Astrocyte of the hippocampus (primary cell): ENCODE data around the gene YDJC.
"Not testable (repeated sequence)": the region's sequence is repeated elsewhere in the genome, so short reads cannot be mapped to it uniquely, and the experiment has no call there.

Experiments used
- DNase-seq: peaks from one replicate; pipeline ENCODE4 v3.0.0; 2011; ENCODE audit warnings: low read depth, low spot score

The YDJC gene

DNA sequence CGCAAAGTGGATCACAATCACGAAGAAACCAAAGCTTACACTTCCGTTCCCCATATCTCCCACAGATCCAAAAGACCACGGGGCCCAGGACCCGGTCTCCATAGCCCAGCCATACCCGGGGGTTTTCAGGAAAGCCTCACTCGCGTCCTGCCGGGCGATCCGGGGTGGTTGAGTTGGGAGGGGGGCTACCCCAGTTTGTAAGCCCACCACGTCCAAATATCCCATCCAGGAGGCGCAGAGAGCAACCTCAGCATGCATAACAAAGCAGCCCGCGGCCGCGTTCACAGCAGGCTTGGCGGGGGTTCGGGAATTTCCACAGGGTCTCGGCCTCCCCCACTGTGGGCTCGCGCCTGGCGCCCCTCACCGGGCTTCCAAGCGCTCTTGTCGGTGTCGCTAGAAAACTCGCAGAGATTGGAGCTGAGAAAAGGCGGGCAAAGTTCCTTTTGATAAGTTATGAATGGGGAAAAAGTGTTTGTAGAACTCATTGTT, 21.7 kb upstream of the YDJC start:
- no peak for DNase-seq

GRCh38 chr22:21650823-21651520, 21.1 kb upstream of the YDJC start:
- DNase-seq = no peak

DNA sequence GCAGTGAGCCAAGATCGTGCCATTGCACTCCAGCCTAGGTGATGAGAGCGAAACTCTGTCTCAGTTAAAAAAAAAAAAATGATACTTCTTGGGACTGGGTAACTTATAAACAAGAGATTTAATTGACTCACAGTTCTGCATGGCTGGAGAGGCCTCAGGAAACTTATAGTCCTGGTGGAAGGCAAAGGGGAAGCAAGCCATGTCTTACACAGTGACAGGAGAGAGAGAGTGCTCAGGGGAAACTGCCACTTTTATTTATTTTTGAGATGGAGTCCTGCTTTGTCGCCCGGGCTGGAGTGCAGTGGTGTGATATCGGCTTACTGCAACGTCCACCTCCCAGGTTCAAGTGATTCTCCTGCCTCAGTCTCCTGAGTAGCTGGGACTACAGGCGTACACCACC, 20.5 kb upstream of the YDJC start:
- DNase-seq = no peak

- peak; percentile 88 for DNase-seq
Measured at GRCh38 chr22:21646608-21647590, 17.1 kb upstream of the YDJC start.

DNA sequence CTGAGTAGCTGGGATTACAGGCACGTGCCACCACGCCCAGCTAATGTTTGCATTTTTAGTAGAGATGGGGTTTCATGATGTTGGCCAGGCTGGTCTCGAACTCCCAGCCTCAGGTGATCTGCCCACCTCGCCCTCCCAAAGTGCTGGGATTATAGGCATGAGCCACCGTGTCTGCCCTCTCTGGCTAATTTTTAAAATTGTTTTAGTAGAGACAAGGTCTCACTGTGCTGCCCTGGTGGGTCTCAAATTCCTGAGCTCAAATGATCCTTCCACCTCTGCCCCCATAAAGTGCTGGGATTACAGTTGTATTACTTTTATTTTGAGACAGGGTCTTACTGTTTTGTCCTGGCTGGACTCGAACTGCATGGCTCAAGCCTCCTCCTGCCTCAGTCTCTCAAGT, 15.7 kb upstream of the YDJC start:
- DNase-seq = not testable (repeated sequence)

- no peak for DNase-seq
Measured at GRCh38 chr22:21643533-21644357, 13.9 kb upstream of the YDJC start.

DNA sequence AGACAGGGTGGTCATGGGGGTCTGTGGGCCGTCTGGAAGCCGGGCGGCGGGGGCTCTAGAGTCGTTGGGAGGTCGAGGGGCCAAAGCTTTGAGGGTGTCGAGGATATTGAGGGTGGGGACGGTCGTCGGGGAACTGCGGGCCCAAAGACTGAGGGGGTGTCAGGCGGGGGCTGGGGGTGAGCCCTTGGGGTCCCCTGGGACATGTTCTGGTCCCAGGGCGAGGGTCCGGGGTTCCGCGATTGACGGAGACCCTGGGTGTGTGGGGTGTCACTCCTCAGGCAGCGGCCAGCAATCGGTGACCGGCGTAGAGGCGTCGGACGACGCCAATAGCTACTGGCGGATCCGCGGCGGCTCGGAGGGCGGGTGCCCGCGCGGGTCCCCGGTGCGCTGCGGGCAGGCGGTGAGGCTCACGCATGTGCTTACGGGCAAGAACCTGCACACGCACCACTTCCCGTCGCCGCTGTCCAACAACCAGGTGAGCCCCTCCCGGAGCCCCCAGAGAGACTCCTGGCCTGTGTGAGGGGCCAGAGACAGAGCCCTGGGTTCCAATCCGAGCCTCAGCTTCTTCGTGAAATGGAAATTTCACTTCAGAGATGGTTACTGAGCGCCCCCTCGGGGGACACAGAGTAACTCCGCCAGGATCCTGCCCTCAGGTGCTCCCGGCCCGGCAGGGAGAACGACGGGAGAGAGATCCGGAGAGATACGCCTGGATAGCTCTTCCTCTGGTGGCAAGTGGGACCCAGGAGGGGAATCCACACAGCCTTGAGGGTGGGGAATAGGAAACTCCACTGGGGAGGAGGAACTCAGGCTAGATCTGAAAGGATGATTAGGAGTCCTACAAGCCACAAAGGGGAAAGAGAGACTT, 13.0 kb upstream of the YDJC start:
- peak; percentile 74 for DNase-seq

DNA sequence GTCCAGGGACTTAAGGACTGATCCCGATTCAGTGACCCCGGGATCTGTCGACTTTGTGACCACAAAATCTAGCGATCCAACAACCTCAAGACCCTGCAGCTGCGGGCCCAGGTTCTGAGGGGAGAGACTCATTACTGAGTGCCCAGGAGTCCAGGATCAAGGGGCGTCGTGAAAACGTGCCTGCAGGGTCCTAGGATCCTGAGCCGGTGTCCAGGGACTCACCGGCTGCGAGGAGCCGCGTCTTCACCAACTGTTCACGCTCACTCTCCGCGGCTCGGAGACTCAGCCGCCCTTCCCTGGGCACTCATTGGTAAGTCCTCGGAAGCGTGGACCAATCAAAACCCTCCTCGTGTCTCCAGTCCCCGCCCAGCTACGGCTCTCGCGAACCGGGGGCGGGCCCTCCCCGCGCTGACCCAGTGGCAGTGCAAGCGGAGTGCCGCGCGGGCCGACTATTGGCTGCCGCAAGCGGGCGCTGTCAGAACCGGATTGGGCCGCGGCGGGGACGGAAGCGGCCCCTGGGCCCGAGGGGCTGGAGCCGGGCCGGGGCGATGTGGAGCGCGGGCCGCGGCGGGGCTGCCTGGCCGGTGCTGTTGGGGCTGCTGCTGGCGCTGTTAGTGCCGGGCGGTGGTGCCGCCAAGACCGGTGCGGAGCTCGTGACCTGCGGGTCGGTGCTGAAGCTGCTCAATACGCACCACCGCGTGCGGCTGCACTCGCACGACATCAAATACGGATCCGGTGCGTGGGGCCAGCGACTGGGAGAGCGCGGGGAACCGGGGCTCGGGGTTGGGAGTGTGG, 12.2 kb upstream of the YDJC start, which contains the start of gene SDF2L1:
Gene SDF2L1, plus strand, starts transcription at position 514 of the 795 bp plus-strand sequence. Its CDS starts 35 bp downstream, at position 549.
- DNase-seq = peak; percentile 100

DNA sequence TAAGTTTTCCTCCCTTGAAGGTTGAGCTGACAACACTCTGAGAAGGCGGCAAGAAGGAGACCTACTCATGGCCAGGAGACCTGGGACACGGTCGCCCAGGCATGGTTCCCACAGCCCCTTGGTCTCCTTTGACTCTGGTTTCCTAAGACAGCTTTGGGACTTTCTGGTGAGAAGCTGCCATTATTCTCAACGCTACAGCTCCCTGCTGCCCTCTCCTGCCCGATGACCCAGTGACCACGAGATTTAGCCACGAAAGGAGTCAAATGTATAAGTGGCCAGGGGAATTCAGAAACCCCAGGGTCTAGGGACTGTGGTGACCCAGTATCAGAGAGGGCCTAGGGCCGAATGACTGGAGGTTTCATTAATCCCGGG, 11.6 kb upstream of the YDJC start:
- DNase-seq = peak; percentile 72

- DNase-seq = no peak
Measured at GRCh38 chr22:21640810-21641209, 11.0 kb upstream of the YDJC start.

- DNase-seq = no peak
Measured at GRCh38 chr22:21639359-21639758, 9.5 kb upstream of the YDJC start.

- not testable (repeated sequence) for DNase-seq
Measured at GRCh38 chr22:21637450-21637849, 7.6 kb upstream of the YDJC start.

DNA sequence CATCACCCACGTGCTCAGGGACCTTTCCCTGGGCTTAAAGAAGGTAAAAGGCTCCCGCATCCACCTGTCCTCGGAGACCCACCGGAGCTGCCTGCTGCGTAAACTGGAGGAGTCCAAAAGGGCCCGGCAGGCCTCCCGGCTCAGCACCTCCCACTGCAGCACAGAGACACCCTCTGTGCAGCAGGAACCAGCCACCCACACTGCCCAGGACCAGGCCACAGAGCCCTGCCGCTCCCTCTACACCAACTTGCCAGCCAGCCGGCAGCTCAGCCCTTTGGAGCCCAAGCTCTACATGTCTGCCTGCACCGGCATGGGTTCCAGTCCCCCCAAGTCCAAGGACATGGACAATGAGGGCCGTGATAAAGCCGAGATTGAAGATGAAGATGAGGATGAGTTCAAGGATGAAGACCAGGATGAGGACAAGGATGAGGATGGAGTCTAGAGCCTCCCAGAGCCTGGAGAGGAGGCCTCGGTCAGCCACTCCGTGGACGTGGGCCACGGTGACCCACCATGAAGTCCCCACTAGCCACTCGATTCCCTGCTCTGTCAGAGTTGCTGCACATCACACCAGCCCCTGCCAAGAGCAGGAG, 6.9 kb upstream of the YDJC start:
- DNase-seq = no peak

DNA sequence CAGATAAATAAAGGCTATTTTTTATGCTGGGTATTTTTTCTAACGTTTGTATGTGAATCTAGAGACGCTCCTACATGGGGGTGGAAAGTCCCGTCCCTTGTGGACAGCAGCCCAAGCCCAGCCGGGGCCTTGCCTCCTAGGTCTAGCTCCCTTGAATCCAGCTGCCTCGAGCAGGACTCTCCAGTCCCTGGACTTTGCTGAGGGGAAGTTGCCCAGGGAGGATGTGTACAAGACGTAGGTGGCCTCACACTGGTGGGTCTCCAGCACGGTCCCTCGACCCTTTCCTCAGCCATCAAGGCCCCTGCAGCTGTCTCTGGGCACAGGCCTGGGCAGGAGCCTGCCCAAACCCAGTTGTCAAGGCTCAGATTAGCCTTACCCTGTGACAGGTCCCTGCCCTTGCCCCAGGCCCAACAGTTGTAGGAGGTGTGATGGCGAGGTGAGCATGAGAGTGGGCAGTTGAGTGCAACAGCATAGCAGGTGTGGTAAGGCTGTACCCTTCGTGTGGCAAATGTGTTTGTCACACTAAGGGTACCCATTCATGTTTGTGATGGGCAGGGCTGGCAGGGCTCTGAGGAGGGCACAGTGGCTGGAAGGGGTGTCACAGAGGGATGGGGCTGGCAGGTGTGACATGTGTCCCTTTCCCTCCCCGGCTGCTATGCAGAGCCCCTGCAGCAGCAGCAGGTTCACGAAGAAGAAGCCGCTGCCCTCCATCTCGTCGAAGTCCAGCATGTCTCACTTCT, 6.1 kb upstream of the YDJC start:
- DNase-seq = no peak

DNA sequence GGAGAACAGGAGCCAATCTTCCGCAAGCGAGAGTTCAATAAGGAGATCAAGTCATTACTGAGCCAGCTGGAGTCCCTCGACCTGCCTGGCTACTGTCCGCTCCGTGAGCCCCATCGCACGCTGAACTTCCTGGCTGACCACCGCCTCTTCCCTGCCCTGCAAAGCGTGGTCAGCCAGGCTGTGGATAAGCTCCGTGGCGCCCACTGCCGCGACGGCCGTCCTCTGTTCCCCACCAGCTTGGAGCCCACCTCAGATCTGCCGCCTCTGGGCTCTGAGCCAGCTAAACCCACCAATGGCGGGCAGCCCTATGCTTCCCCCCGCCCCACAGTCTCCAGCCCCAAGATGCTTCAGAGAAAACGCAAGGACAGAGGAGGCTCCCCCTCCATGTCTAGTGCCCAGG, 5.0 kb upstream of the YDJC start:
- no peak for DNase-seq

- no peak for DNase-seq
Measured at GRCh38 chr22:21634081-21634480, 4.3 kb upstream of the YDJC start.

GRCh38 chr22:21633481-21633880, 3.7 kb upstream of the YDJC start:
- DNase-seq = no peak

- DNase-seq = no peak
Measured at GRCh38 chr22:21632931-21633330, 3.1 kb upstream of the YDJC start.
